Fibroblast of lung (primary cell): ENCODE data around the gene DDX49. TPM values are rescaled to one million over a fixed set of nuclear protein-coding genes. Genes with fewer than 3 reads are reported as not detected.

Experiments used
- DNase-seq, 2 donors: peaks; one replicate each; pipeline versions ENCODE4 v3.0.0 to v3.0.0-alpha.2; 2010; ENCODE audit warnings: low read depth in 2 of 2
- H2AFZ ChIP-seq: 2 replicates; pipeline ENCODE4 v1.5.1; 2012; ENCODE audit warnings: low read length, control low read depth, inconsistent platforms
- H3K27ac ChIP-seq: 2 replicates; pipeline ENCODE4 v1.5.1; 2011; ENCODE audit warnings: low read length, control low read depth; ENCODE audit not compliant: insufficient read depth
- H3K27me3 ChIP-seq: 2 replicates; pipeline ENCODE4 v1.5.1; 2011; ENCODE audit warnings: mild to moderate bottlenecking, low read length; ENCODE audit not compliant: control insufficient read depth, insufficient read depth
- H3K36me3 ChIP-seq: 2 replicates; pipeline ENCODE4 v1.5.1; 2011; ENCODE audit warnings: low read length; ENCODE audit not compliant: control insufficient read depth, insufficient read depth
- H3K4me1 ChIP-seq: 2 replicates; pipeline ENCODE4 v1.5.1; 2011; ENCODE audit warnings: low read length; ENCODE audit not compliant: control insufficient read depth, insufficient read depth; ENCODE audit errors: extremely low read depth
- H3K4me2 ChIP-seq: 2 replicates; pipeline ENCODE4 v1.5.1; 2011; ENCODE audit warnings: low read length, control low read depth; ENCODE audit not compliant: insufficient read depth; ENCODE audit errors: extremely low read depth
- H3K4me3 ChIP-seq, 4 experiments: fragments of 200-600 bp in 1 of 4; sonication (generic) in 1 of 4; replicated peaks in 1 of 4; 2 replicates each; pipeline ENCODE4 v1.5.1; 2011 to 2016; ENCODE audit warnings: low read length in 4 of 4, low read depth in 3 of 4, mild to moderate bottlenecking in 3 of 4, control low read depth in 2 of 4, inconsistent platforms in 1 of 4, mixed read lengths in 1 of 4; ENCODE audit not compliant: insufficient read depth in 1 of 4; ENCODE audit errors: control extremely low read depth in 1 of 4
- H3K79me2 ChIP-seq: 2 replicates; pipeline ENCODE4 v1.5.1; 2012; ENCODE audit warnings: mild to moderate bottlenecking, low read length, inconsistent platforms; ENCODE audit not compliant: control insufficient read depth, insufficient read depth
- H3K9ac ChIP-seq: 2 replicates; pipeline ENCODE4 v1.5.1; 2011; ENCODE audit warnings: mild to moderate bottlenecking, low read length, control low read depth; ENCODE audit not compliant: insufficient read depth
- H3K9me3 ChIP-seq: 2 replicates; pipeline ENCODE4 v1.5.1; 2012; ENCODE audit warnings: low read depth, low read length; ENCODE audit not compliant: control insufficient read depth, insufficient read depth
- H4K20me1 ChIP-seq: 2 replicates; pipeline ENCODE4 v1.5.1; 2011; ENCODE audit warnings: low read length; ENCODE audit not compliant: control insufficient read depth, insufficient read depth; ENCODE audit errors: extremely low read depth
- EZH2 ChIP-seq: IDR thresholded peaks from 2 replicates; pipeline ENCODE4 v1.5.1; 2012; ENCODE audit warnings: low read length, control low read depth, mild to moderate bottlenecking; ENCODE audit errors: missing control alignments
- polyA plus RNA-seq, 2 donors: library from polyadenylated mRNA; depleted of rRNA in 1 of 2; stranded (reverse) in 1 of 2; unstranded in 1 of 2; fragments of >200 nt; gene quantifications; 2 replicates each; pipeline ENCODE4 v1.2.1, GENCODE V29; 2011 to 2012; ENCODE audit warnings: missing spikeins in 1 of 2
- total RNA-seq: library from RNA; depleted of rRNA; stranded (reverse); fragments of >200 nt; gene quantifications from 2 replicates; pipeline ENCODE4 v1.2.1, GENCODE V29; 2014
- TF ChIP-seq, protein P1 (sequence below), 2 donors: IDR thresholded peaks in 1 of 2; conservative IDR thresholded peaks in 1 of 2; 1 replicate in 1 of 2; 2 replicates in 1 of 2; pipeline ENCODE4 v1.5.1; 2011 to 2012; ENCODE audit warnings: low read length in 2 of 2, control low read depth in 1 of 2, inconsistent platforms in 1 of 2, low read depth in 1 of 2, mild to moderate bottlenecking in 1 of 2

DDX49 gene
- total and polyA plus RNA-seq, 2 donors (not counting 1 experiment from before 2014, with no cell fraction given) = 25.3 to 56.3 TPM

DNA sequence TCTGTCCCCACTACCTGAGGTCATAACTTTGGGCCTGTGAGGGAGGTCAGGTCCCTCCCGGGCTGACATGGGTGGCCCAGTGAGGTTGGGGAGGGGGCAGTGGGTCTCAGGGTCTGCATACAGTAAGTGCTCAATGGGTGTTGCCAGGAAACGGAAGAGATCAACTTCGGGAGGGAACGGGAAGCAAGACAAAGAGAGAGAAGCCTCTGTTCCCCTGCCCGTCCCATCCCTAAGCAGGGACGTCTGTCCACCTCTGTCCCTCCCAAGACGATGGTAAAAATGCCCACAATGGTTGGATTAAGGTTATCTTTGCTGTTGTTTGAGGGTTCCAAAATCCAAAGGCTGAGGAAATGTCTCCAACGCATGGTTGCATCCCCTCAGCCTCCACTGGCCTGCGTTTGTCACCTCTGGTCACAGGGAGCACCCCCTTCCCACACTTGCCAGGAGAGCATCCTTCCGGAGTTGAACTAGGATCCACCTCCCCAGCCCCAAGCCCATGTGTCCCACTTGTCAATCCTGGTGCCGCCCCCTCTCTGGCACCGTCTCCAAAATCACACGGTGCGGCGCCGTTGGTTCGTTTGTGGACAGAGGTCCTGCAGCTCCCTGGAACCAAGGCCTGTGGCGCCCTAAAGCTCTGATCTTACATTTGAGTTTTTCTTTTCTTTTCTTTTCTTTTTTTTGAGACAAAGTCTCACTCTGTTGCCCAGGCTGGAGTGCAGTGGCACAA, 22.3 kb downstream of the DDX49 start:
- Histone ChIP-seq H3K4me3 (peak overlapping the region in 3 of 4 experiments; percentile 31 to 55 (median 50)), H3K36me3 (peaks cover 4% of the 10 kb centered on the region), H3K9ac (no peak overlapping the region), H3K4me2 (peak overlapping the region; percentile 69), H2AFZ (peak overlapping the region; percentile 86), H3K79me2 (peaks cover 22% of the 10 kb centered on the region), H3K9me3 (no peaks in the 10 kb centered on the region), H3K27me3 (no peaks in the 10 kb centered on the region), H3K27ac (no peak overlapping the region), H4K20me1 (no peaks in the 10 kb centered on the region), H3K4me1 (no peaks in the 10 kb centered on the region)
- no peak for TF ChIP-seq EZH2
- TF ChIP-seq, protein P1, sequence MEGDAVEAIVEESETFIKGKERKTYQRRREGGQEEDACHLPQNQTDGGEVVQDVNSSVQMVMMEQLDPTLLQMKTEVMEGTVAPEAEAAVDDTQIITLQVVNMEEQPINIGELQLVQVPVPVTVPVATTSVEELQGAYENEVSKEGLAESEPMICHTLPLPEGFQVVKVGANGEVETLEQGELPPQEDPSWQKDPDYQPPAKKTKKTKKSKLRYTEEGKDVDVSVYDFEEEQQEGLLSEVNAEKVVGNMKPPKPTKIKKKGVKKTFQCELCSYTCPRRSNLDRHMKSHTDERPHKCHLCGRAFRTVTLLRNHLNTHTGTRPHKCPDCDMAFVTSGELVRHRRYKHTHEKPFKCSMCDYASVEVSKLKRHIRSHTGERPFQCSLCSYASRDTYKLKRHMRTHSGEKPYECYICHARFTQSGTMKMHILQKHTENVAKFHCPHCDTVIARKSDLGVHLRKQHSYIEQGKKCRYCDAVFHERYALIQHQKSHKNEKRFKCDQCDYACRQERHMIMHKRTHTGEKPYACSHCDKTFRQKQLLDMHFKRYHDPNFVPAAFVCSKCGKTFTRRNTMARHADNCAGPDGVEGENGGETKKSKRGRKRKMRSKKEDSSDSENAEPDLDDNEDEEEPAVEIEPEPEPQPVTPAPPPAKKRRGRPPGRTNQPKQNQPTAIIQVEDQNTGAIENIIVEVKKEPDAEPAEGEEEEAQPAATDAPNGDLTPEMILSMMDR (conservative IDR thresholded peaks at IDR 0.05 in 1 of 2, IDR thresholded peaks at IDR 0.05 in 1 of 2; ENCODE audit: low read depth in 1 of 2, low read length in 2 of 2) = no peak
- DNase-seq = no peak

DNA sequence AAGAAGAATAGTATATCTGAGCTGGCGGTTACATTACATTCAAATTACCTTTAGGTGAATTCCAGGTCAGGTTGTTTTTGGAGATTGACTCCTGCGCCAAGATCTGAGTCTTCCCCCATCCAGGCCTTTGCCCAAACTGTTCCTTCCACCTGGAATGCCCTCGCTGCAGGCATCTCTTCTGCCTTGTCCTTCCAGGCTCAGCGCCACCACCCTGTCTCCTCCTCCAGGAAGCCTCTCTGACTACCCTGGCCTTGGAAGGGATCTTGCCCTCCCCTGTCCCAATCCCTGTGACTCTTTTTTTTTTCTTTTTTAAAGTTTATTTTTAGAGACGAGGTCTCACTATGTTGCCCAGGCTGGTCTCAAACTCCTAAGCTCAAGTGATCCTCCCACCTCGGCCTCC, 23.2 kb downstream of the DDX49 start:
- Histone ChIP-seq H4K20me1 (no peaks in the 10 kb centered on the region), H3K4me2 (no peak overlapping the region), H3K9me3 (no peaks in the 10 kb centered on the region), H2AFZ (no peak overlapping the region), H3K4me1 (no peaks in the 10 kb centered on the region), H3K79me2 (peaks cover 22% of the 10 kb centered on the region), H3K4me3 (no peak overlapping the region), H3K27ac (no peak overlapping the region), H3K36me3 (peaks cover 4% of the 10 kb centered on the region), H3K9ac (no peak overlapping the region), H3K27me3 (no peaks in the 10 kb centered on the region)
- no peak for DNase-seq
- no peak for TF ChIP-seq EZH2
- TF ChIP-seq, protein P1 (conservative IDR thresholded peaks at IDR 0.05 in 1 of 2, IDR thresholded peaks at IDR 0.05 in 1 of 2; ENCODE audit: low read depth in 1 of 2, low read length in 2 of 2) = no peak

DNA sequence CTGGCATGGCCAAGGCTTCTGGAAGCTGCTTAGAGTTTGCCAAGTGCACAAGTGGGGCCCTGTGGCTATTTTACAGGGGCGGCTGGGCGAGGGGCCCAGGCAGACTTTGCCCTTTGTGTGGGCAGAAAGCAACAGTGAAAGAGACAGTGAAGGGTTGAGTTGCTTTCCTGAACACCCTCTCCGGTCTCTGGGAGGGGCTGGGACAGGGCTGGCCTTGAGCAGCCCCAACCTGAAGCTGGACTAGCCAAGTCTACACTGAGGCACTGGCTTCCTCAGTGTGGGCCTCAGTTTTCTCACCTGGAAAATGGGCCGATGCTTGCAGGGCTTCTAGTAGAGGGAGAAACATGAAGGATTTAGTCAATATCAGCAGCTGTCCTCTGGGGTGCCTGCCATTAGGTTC, 23.9 kb downstream of the DDX49 start:
- Histone ChIP-seq H2AFZ (no peak overlapping the region), H3K36me3 (peaks cover 1% of the 10 kb centered on the region), H3K9me3 (no peaks in the 10 kb centered on the region), H3K27ac (no peak overlapping the region), H3K79me2 (peaks cover 20% of the 10 kb centered on the region), H3K27me3 (no peaks in the 10 kb centered on the region), H3K4me3 (no peak overlapping the region), H4K20me1 (no peaks in the 10 kb centered on the region), H3K4me2 (no peak overlapping the region), H3K4me1 (no peaks in the 10 kb centered on the region), H3K9ac (no peak overlapping the region)
- no peak for TF ChIP-seq EZH2
- TF ChIP-seq, protein P1 (conservative IDR thresholded peaks at IDR 0.05 in 1 of 2, IDR thresholded peaks at IDR 0.05 in 1 of 2; ENCODE audit: low read depth in 1 of 2, low read length in 2 of 2) = no peak
- DNase-seq = no peak
